GM10248 (cell line): ENCODE data around the gene GPR31.

Experiments
- CTCF ChIA-PET: fragments of 300-600 bp; sonication (Branson Sonifier 250); formaldehyde crosslinking; extraction: SDS; loops from one replicate; lab custom pipeline; 2021; ENCODE audit warnings: antibody characterized with exemption; lab: Yijun Ruan, JAX
- POLR2A ChIA-PET: fragments of 350-650 bp; sonication (Branson Sonifier 250); formaldehyde crosslinking; extraction: SDS; loops from one replicate; lab custom pipeline; 2020; ENCODE audit warnings: antibody characterized with exemption; lab: Yijun Ruan, JAX
- DNase-seq: peaks from one replicate; pipeline ENCODE4 v3.0.0; 2012; ENCODE audit errors: extremely low spot score
- CTCF ChIP-seq: IDR thresholded peaks from 2 replicates; pipeline ENCODE4 v1.5.1; 2012; ENCODE audit warnings: mild to moderate bottlenecking, low read depth; ENCODE audit errors: extremely low read depth, missing control alignments, control extremely low read depth

GPR31 gene

GRCh38 chr6:167146135-167146534, 11.6 kb downstream of the GPR31 start:
- no peak for TF ChIP-seq CTCF
- ChIA-PET POLR2A (no interaction called here), CTCF (interaction anchor here (0.7 to 1.2 kb wide), 3 partner anchors 10 to 370 kb away, joined by 3 read pairs; no protein-coding TSS in a partner anchor)
- DNase-seq, result no peak

GRCh38 chr6:167145461-167145860, 12.3 kb downstream of the GPR31 start:
- DNase-seq, result no peak
- ChIA-PET CTCF (interaction anchor here (1.2 kb wide), 2 partner anchors 9 to 15 kb away, joined by 3 read pairs; no protein-coding TSS in a partner anchor), POLR2A (no interaction called here)
- TF ChIP-seq CTCF, result no peak

GRCh38 chr6:167143041-167143440, 14.7 kb downstream of the GPR31 start:
- no peak for DNase-seq
- no peak for TF ChIP-seq CTCF
- ChIA-PET CTCF (interaction anchor here (1.0 to 9.3 kb wide), 8 partner anchors 9 to 368 kb away, joined by 3 to 135 read pairs (median 14); partner anchors contain the start of gene CCR6), POLR2A (no interaction called here)

- ChIA-PET CTCF (interaction anchor here (0.7 to 9.3 kb wide), 31 partner anchors 9 to 367 kb away, joined by 3 to 135 read pairs (median 7); partner anchors contain the start of genes CCR6, CEP43 and RNASET2), POLR2A (no interaction called here)
- DNase-seq, result no peak
- no peak for TF ChIP-seq CTCF
Observed at GRCh38 chr6:167142433-167142761, 15.4 kb downstream of the GPR31 start.

- ChIA-PET CTCF (interaction anchor here (0.6 to 9.3 kb wide), 43 partner anchors 10 to 367 kb away, joined by 3 to 135 read pairs (median 5); partner anchors contain the start of genes CCR6, CEP43 and RNASET2), POLR2A (no interaction called here)
- TF ChIP-seq CTCF, result peak; percentile 95
- peak; percentile 82 for DNase-seq
Observed at GRCh38 chr6:167141667-167142432, 15.9 kb downstream of the GPR31 start.

GRCh38 chr6:167140589-167141474, 16.9 kb downstream of the GPR31 start:
- TF ChIP-seq CTCF, result peak; percentile 32
- ChIA-PET POLR2A (no interaction called here), CTCF (interaction anchor here (0.8 to 9.3 kb wide), 34 partner anchors 9 to 698 kb away, joined by 3 to 135 read pairs (median 7); partner anchors contain the start of genes CCR6 and CEP43)
- DNase-seq, result no peak
